Cardiac fibroblast (primary cell): ENCODE results near the gene AUH.

Experiments
- DNase-seq, 2 donors: peaks; one replicate each; pipeline versions ENCODE4 v3.0.0 to v3.0.0-alpha.2; 2010; ENCODE audit warnings: low read depth in 2 of 2
- H3K4me3 ChIP-seq, 2 donors: replicated peaks in 1 of 2; 1 replicate in 1 of 2; 2 replicates in 1 of 2; pipeline ENCODE4 v1.5.1; 2011; ENCODE audit warnings: low read depth in 2 of 2, low read length in 2 of 2, mild to moderate bottlenecking in 2 of 2, moderate library complexity in 1 of 2
- CTCF ChIP-seq: IDR thresholded peaks from one replicate; pipeline ENCODE4 v1.5.1; 2011; ENCODE audit warnings: low read depth, mild to moderate bottlenecking, low read length, inconsistent platforms

The AUH gene

DNA sequence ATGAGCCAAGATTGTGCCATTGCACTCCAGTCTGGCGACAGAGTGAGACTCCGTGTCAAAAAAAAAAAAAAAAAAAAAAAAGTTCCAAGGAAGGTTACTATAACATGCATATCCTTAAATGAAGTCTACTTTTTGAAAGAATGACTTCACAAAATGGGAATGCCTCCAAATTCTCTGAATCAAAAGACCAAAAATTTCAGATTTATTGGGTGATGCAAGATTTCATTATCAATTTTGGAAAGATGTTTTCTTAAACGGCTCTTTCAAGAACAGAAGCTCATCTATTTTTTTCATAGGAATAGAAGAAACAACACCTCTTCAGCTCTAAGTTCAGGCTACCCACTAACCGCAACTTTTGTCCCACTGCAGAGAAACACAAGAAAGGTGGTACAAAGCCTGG, 69.9 kb downstream of the AUH start:
- no peak for TF ChIP-seq CTCF
- DNase-seq, result no peak
- no peak overlapping the region for H3K4me3 ChIP-seq

GRCh38 chr9:91289244-91289643, 72.5 kb downstream of the AUH start:
- TF ChIP-seq CTCF, result no peak
- H3K4me3 ChIP-seq, result no peak overlapping the region
- no peak for DNase-seq

- TF ChIP-seq CTCF, result no peak
- DNase-seq, result peak; percentile 22 to 51
- no peak overlapping the region for H3K4me3 ChIP-seq
Observed at GRCh38 chr9:91285729-91286353, 75.9 kb downstream of the AUH start.

- peak in 1 of 2 donors; percentile 66 for DNase-seq
- TF ChIP-seq CTCF, result no peak
Observed at GRCh38 chr9:91282292-91282691, 79.4 kb downstream of the AUH start.

DNA sequence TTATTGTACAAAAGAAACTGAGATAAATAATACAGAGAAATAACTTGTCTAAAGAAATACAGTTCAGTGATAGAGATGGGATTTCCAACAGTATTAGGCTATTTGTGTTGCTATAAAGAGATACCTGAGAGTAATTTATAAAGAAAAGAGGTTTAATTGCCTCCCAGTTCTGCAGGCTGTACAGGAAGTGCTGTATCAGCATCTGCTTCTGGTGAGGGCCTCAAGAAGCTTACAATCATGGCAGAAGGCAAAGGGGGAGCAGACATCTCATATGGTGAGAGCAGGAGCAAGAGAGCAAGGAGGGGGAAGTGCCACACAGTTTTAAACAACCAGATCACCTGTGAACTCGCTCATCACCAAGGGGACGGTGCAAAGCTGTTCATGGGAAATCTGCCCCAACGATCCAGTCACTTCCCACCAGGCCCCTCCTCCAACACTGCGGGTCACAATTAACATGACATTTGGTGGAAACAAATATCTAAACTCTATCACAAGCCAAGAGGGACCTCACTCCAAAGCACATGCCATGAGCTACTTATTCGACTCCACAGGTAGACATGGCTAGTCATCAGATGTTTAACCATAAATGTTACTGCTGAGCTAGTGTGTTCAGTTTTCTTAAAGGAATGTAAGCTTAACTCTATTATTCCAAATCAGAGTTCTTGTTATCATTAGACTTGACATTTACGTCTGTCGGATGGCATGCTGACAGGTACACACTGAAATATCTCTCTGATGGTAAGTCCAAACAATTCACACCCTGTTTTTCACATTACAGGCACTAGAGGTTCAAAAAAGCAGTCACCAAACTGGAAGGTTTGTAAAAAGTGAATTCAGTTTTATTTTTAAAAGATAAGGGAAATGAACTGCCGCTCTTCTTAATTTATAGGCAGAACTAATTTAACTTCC, 82.2 kb downstream of the AUH start:
- DNase-seq, result no peak
- no peak for TF ChIP-seq CTCF
- no peak overlapping the region for H3K4me3 ChIP-seq

More at GRCh38 chr9:91282292-91282691, 79.4 kb downstream of the AUH start:
- no peak overlapping the region for H3K4me3 ChIP-seq

- no peak overlapping the region for H3K4me3 ChIP-seq
- TF ChIP-seq CTCF, result no peak
- DNase-seq, result peak; percentile 4 to 18
Observed at GRCh38 chr9:91276513-91276912, 85.2 kb downstream of the AUH start.
